Measurements from ENCODE around the gene ATP10A.

Gene ATP10A

GRCh38 chr15:25892126-25892525 is 29.0 kb upstream of the ATP10A start:
- H3K4me3 ChIP-seq (ENCODE audit: low read depth, low read length): no peak overlapping the region
- TF ChIP-seq CTCF (IDR thresholded peaks at IDR 0.05; ENCODE audit: low read depth, low read length): no peak

GRCh38 chr15:25891081-25891480 is 28.0 kb upstream of the ATP10A start:
- TF ChIP-seq CTCF (IDR thresholded peaks at IDR 0.05; ENCODE audit: low read depth, low read length): no peak

GRCh38 chr15:25890529-25890928 is 27.4 kb upstream of the ATP10A start:
- no peak for TF ChIP-seq CTCF (IDR thresholded peaks at IDR 0.05; ENCODE audit: low read depth, low read length)
- H3K4me3 ChIP-seq (ENCODE audit: low read depth, low read length): no peak overlapping the region

More at GRCh38 chr15:25891081-25891480, 28.0 kb upstream of the ATP10A start:
- H3K4me3 ChIP-seq (ENCODE audit: low read depth, low read length): no peak overlapping the region

GRCh38 chr15:25887870-25888269 is 24.7 kb upstream of the ATP10A start:
- no peak overlapping the region for H3K4me3 ChIP-seq (ENCODE audit: low read depth, low read length)
- TF ChIP-seq CTCF (IDR thresholded peaks at IDR 0.05; ENCODE audit: low read depth, low read length): no peak

GRCh38 chr15:25886498-25887140 is 23.5 kb upstream of the ATP10A start:
- TF ChIP-seq CTCF (IDR thresholded peaks at IDR 0.05; ENCODE audit: low read depth, low read length): no peak
- no peak overlapping the region for H3K4me3 ChIP-seq (ENCODE audit: low read depth, low read length)

- no peak for TF ChIP-seq CTCF (IDR thresholded peaks at IDR 0.05; ENCODE audit: low read depth, low read length)
- no peak overlapping the region for H3K4me3 ChIP-seq (ENCODE audit: low read depth, low read length)
Observed at GRCh38 chr15:25884370-25884769, 21.2 kb upstream of the ATP10A start.

GRCh38 chr15:25883463-25884259 is 20.5 kb upstream of the ATP10A start:
- no peak overlapping the region for H3K4me3 ChIP-seq (ENCODE audit: low read depth, low read length)
- no peak for TF ChIP-seq CTCF (IDR thresholded peaks at IDR 0.05; ENCODE audit: low read depth, low read length)
